Activated CD4-positive, CD25-positive, alpha-beta regulatory T cell treated with anti-CD3 and anti-CD28 coated beads, Interleukin-2, amount 50 U/mL, for 24 hours (primary cell): Measurements from ENCODE around the gene LDLRAD4.
A peak's percentile ranks its signal among the peaks of the same experiment; 100 is the strongest.
"Not testable (repeated sequence)": the region's sequence is repeated elsewhere in the genome, so short reads cannot be mapped to it uniquely, and the experiment has no call there.

Experiments
- ATAC-seq, 2 donors: fragments of 150-1000 bp; cut with Tn5 transposase; one replicate each; pipeline ENCODE4 v1.10.0; 2021; ENCODE audit warnings: mild to moderate bottlenecking in 1 of 2, moderate library complexity in 1 of 2

The LDLRAD4 gene

GRCh38 chr18:13253786-13254688 is 35.5 kb downstream of the LDLRAD4 start:
- no peak for ATAC-seq

DNA sequence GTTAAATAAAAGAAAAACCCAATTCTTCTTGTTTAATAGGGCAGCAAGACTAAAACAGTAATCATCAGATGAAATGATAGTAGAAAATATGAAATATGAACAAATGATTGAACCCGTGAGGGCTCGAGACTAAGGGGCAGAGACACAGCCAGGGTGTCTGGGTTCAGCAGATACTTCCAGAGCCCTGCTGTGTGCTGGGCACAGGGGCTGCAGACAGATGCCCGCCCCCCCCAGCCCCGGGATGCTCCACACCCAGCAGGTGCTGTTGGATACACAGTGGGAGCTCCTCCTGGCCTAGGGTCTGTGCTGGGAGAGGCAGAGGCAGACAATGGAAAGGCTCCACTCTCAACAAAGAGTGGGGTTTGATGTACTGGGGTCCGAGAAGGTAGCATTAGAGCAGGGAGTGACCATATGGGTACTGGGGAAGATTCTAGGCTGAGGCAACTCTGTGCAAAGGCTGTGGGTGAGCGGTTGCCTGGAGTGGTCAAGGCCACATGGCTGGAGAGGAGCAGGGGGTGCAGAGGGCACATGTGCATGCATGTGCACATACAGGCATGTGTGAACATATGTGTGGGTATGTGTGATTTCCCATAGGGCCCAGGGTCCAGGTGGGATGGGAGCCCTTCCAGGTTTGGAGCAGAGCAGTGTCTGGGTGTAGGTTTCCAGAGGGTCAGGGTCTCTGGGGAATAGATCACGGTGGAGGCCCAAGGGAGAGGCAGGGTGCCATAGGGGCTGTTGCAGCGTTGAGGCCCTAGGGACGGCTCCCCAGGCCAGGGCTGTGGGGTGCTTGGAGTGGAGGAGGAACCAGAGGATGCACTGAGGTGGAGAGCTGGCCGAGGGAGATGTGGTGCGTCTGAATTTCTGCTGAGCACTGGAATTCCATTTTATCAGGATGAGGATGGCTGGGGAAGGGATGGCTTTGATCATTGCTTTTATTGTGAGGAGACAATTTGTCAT is 36.7 kb downstream of the LDLRAD4 start:
- no peak for ATAC-seq

- no peak for ATAC-seq
These were observed 38.1 kb downstream of the LDLRAD4 start for GRCh38 chr18:13256444-13257305.

GRCh38 chr18:13257361-13257980 is 38.9 kb downstream of the LDLRAD4 start:
- no peak for ATAC-seq

DNA sequence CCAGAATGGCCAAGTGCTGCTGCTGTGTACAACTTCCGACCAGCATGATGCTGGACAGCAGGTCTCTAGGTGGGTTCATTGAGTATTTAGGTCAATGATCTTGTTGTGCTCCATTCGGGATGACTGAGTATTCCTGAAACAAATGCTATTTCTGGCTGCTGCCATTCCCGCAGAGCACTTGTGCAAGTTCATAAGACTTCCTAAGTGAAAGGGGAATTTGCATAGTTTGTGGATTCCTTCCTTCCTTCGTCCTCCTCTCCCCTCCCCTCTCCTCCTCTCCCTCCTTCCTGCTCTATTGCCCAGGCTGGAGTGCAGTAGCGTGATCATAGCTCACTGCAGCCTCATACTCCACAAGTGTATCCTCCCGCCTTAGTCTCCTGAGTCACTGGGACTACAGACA is 40.4 kb downstream of the LDLRAD4 start:
- no peak for ATAC-seq

- ATAC-seq, result no peak
These were observed 41.1 kb downstream of the LDLRAD4 start for GRCh38 chr18:13259701-13260100.

- no peak for ATAC-seq
These were observed 41.8 kb downstream of the LDLRAD4 start for GRCh38 chr18:13260197-13260934.

DNA sequence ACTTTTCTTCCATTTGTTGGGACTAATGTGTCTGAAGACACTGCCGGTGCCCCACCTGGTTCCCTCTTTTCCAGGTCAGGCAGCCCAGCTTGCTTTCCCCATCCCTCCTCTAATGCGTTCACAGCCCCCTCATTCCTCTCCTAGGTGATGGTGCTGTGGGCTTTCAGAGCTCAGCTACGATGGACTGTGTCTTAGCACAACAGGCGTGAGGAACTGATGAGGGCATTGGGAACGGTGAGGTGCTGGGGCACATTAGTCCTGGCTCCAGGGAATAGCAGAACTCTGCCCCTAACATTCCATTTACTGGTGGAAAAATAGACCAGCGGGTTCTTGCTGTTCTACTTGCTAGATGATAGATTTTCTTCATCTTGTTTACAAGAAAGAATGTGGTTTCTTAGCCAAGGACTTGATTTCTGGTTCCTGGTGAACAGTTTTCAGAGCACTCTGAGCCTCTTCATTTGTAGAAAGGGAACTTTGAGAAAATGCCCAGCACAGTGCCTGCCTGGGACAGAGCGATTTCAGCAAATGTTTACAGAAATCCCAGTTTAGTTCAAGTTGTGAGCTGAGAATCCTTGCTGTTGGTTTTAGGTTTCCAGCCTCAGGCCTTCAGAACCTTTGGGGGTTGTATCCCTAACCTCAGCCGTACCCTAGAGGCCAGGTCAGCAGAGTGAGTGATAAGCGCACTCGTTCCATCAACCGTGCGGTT is 42.5 kb downstream of the LDLRAD4 start:
- ATAC-seq, result no peak

DNA sequence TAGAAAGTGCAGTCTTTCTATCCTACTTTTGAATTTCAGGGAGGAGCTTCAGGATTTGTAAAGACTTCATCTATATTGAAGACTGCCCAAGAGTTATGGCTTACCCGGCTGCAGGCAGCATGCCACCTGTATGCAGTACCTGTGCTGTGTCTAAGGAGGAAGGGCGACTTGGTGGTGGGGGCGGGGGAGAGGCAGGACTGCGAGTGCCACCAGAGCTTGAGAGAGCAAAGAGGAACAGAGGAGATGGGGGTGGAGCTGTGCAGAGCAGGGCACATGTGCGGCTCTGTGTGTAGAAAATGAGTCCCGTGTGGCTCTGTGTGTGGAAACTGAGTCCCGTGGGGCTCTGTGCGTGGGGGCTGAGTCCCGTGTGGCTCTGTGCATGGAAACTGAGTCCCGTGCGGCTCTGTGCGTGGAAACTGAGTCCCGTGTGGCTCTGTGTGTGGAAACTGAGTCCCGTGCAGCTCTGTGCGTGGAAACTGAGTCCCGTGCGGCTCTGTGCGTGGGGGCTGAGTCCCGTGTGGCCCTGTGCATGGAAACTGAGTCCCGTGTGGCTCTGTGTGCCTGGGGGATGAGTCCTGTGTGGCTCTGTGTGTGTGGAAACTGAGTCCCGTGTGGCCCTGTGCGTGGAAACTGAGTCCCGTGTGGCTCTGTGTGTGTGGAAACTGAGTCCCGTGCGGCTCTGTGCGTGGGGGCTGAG is 43.2 kb downstream of the LDLRAD4 start:
- ATAC-seq, result no peak

DNA sequence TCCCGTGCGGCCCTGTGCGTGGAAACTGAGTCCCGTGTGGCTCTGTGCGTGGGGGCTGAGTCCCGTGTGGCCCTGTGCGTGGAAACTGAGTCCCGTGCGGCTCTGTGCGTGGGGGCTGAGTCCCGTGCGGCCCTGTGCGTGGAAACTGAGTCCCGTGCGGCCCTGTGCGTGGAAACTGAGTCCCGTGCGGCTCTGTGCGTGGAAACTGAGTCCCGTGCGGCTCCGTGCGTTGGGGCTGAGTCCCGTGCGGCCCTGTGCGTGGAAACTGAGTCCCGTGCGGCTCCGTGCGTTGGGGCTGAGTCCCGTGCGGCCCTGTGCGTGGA is 43.8 kb downstream of the LDLRAD4 start:
- not testable (repeated sequence) for ATAC-seq

DNA sequence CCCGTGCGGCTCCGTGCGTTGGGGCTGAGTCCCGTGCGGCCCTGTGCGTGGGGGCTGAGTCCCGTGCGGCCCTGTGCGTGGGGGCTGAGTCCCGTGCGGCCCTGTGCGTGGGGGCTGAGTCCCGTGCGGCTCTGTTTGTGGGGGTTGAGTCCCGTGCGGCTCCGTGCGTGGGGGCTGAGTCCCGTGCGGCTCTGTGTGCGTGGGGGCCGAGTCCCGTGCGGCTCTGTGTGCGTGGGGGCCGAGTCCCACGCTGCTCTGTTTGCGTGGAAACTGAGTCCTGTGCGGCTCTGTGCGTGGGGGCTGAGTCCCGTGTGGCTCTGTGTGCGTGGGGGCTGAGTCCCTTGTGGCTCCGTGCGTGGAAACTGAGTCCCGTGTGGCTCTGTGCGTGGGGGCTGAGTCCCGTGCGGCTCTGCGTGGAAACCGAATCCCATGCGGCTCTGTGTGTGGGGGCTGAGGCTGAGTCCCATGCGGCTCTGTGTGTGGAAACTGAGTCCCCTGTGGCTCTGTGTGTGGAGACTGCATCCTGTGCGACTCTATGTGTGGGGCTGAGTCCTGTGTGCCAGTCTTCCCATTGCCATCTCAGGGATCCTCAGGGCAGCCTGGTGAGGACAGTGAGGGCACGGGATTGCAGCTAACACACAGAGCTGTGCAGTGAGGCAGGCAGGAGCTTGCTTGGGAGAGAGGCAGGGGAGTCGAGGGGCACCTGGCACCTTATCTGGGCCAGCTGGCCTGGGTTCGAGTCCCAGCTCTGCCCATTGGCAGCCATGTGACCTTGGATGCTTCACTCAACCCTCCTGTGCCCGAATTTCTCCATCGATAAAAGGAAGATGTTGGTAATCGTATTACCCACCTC is 44.5 kb downstream of the LDLRAD4 start:
- ATAC-seq, result no peak

DNA sequence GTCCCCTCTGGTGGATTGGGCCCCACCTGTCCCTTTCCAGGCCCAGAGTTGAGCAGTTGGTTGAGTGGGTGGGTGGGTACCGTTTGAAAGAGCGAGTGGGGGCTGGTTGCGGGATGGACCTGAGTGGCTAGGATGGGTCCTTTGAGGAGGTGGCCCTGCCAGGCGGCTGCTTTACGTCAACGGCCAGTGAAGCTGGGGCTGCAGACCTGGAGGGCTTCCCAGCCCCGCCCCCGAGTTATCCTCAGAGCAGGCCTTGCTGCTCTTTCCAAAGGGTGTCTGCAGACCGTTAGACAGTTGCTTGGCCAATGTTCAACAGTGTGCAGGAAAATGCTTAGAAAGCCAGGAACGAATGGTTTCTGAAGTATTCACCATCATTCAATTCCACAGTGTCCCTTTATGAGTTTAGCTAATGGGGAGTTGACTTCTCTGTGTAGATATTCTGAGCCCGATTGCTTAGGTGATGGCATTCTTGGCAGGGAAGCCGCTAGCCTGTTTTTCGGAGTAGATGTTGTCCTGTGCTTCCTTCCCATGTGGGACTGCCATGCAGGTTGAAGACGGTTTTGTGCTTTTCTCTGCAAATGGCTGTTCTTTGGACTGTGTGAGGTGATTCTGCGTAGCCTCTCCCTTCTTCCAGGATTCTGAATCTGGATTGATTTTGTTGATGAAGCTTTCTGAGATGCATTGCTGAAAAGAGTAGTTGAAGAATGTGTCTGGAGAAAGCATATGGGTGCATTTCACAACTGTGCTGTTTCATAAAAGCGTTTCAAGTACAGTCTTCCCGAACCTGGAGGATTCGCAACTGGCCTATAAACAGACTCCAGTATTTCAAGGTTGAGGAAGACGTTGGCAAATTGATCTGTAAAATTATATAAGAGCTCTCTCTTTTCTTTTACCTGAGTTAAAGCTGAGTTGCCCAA is 45.8 kb downstream of the LDLRAD4 start:
- no peak for ATAC-seq

GRCh38 chr18:13265008-13265910 is 46.7 kb downstream of the LDLRAD4 start:
- ATAC-seq, result peak; percentile 63 to 72

- peak; percentile 10 to 11 for ATAC-seq
These were observed 47.3 kb downstream of the LDLRAD4 start for GRCh38 chr18:13265911-13266217.

GRCh38 chr18:13266218-13267100 is 47.9 kb downstream of the LDLRAD4 start:
- ATAC-seq, result peak; percentile 78 to 84

DNA sequence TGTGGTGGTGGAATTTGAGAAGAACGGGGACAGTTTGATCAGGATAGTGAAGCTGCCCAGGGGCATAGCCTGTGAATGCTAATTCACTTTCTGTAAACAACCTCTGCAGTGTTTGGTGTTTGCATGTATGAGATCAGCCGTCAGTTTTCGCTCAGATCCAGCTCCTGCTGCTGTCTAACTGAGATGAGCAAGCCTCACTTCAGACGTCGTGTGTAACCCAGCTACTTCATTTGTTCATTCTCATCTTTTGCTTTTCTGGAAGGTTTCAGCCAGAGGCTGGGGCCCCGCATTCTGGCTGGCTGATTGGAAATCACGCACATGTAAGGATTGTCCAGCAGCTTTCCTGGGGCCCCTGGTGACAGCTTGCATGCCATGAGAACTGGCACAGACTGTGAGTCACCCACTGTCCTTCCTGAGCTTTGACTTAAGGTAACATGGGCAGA is 48.9 kb downstream of the LDLRAD4 start:
- peak in 1 of 2 donors; percentile 14 for ATAC-seq
